ENCODE results near the gene SPEG.

- TF ChIP-seq GATA2 (IDR thresholded peaks at IDR 0.05; ENCODE audit: low read depth, low read length) (no peak), GATA3 (IDR thresholded peaks at IDR 0.05; ENCODE audit: low read depth, low read length) (no peak)
Measured at GRCh38 chr2:219443697-219444023, 9.0 kb downstream of the SPEG start.
